HepG2 (cell line): ENCODE results near the gene SNRPD3. TPM values are rescaled to one million over a fixed set of nuclear protein-coding genes. Genes with fewer than 3 reads are reported as not detected.

ENCODE experiments used
- HDAC1 ChIP-seq: sonication (generic); formaldehyde crosslinking; IDR thresholded peaks from 2 replicates; pipeline ENCODE4 v1.5.1; 2020; ENCODE audit warnings: mild to moderate bottlenecking, missing genetic modification reagents
- JUND ChIP-seq: sonication (generic); formaldehyde crosslinking; IDR thresholded peaks from 2 replicates; pipeline ENCODE4 v1.8.0; 2022; ENCODE audit warnings: mild to moderate bottlenecking, missing genetic modification reagents
- KLF16 ChIP-seq, 2 experiments: sonication (generic) in 1 of 2; formaldehyde crosslinking in 1 of 2; IDR thresholded peaks; 2 replicates each; pipeline versions ENCODE4 v1.6.1 to v1.8.0; 2016 to 2023; ENCODE audit warnings: missing genetic modification reagents in 2 of 2, missing compliant biosample characterization in 1 of 2
- PITX1 ChIP-seq: sonication (generic); formaldehyde crosslinking; IDR thresholded peaks from 2 replicates; pipeline ENCODE4 v1.5.1; 2020; ENCODE audit warnings: mild to moderate bottlenecking, missing genetic modification reagents
- RARA ChIP-seq: IDR thresholded peaks from 2 replicates; pipeline ENCODE4 v1.6.1; 2016; ENCODE audit warnings: missing genetic modification reagents, missing compliant biosample characterization
- SOX13 ChIP-seq, 3 experiments: fragments of 450-650 bp in 1 of 3; sonication (generic) in 1 of 3; formaldehyde crosslinking in 1 of 3; IDR thresholded peaks in 2 of 3; conservative IDR thresholded peaks in 1 of 3; 2 replicates each; pipeline versions ENCODE4 v1.5.0 to v1.6.1; 2016 to 2020; ENCODE audit warnings: antibody characterized with exemption in 1 of 3, mild to moderate bottlenecking in 1 of 3, missing compliant biosample characterization in 1 of 3, missing genetic modification reagents in 1 of 3, moderate library complexity in 1 of 3
- SP2 ChIP-seq: sonication (generic); formaldehyde crosslinking; IDR thresholded peaks from 2 replicates; pipeline ENCODE4 v1.5.1; 2020; ENCODE audit warnings: mild to moderate bottlenecking, missing genetic modification reagents
- TFDP1 ChIP-seq: IDR thresholded peaks from 2 replicates; pipeline ENCODE4 v1.6.1; 2016; ENCODE audit warnings: missing compliant biosample characterization, missing genetic modification reagents, borderline replicate concordance
- USF2 ChIP-seq, 2 experiments: sonication (generic) in 1 of 2; formaldehyde crosslinking in 1 of 2; IDR thresholded peaks; 2 replicates each; pipeline versions ENCODE4 v1.5.1 to v1.6.1; 2011 to 2020; ENCODE audit warnings: borderline replicate concordance in 1 of 2, low read depth in 1 of 2, low read length in 1 of 2, mild to moderate bottlenecking in 1 of 2, missing genetic modification reagents in 1 of 2, moderate library complexity in 1 of 2
- ZC3H13 ChIP-seq: sonication (generic); formaldehyde crosslinking; IDR thresholded peaks from 2 replicates; pipeline ENCODE4 v1.8.1; 2023; ENCODE audit warnings: mild to moderate bottlenecking, missing genetic modification reagents, moderate library complexity
- ZNF281 ChIP-seq: sonication (generic); formaldehyde crosslinking; IDR thresholded peaks from 2 replicates; pipeline ENCODE4 v1.4.0; 2020; ENCODE audit warnings: missing genetic modification reagents, borderline replicate concordance
- ZNF510 ChIP-seq: sonication (generic); formaldehyde crosslinking; IDR thresholded peaks from 2 replicates; pipeline ENCODE4 v1.4.0; 2020; ENCODE audit warnings: low read depth, mild to moderate bottlenecking, missing genetic modification reagents
- ZNF558 ChIP-seq: sonication (generic); formaldehyde crosslinking; IDR thresholded peaks from 2 replicates; pipeline ENCODE4 v1.9.0; 2022; ENCODE audit warnings: mild to moderate bottlenecking, missing genetic modification reagents, borderline replicate concordance
- ZNF580 ChIP-seq: IDR thresholded peaks from 2 replicates; pipeline ENCODE4 v1.6.1; 2016; ENCODE audit warnings: low read depth, borderline replicate concordance
- ZNF614 ChIP-seq: IDR thresholded peaks from 2 replicates; pipeline ENCODE4 v1.6.1; 2018; ENCODE audit warnings: missing biosample characterization, missing genetic modification reagents, inconsistent platforms, borderline replicate concordance
- polyA plus RNA-seq, 8 experiments: library from polyadenylated mRNA; depleted of rRNA in 3 of 8; stranded (reverse) in 7 of 8; unstranded in 1 of 8; fragments of >200 nt; fragmentation: Illumina TruSeq in 4 of 8; extraction: Trizol in 4 of 8; gene quantifications; 2 replicates each; pipeline versions ENCODE4 v1.2.1 to v1.2.3, GENCODE V29; 2011 to 2016; ENCODE audit warnings: low read depth in 4 of 8, missing spikeins in 1 of 8, mixed read lengths in 1 of 8; ENCODE audit not compliant: insufficient read depth in 1 of 8
- total RNA-seq, 5 experiments: library from RNA; depleted of rRNA; stranded (reverse); fragments of >200 nt; fragmentation: Illumina TruSeq; extraction: Trizol; gene quantifications; 2 replicates each; pipeline ENCODE4 v1.2.3, GENCODE V29; 2016; ENCODE audit warnings: low read depth in 1 of 5

Gene SNRPD3
- total and polyA plus RNA-seq, 2 of the 13 experiments (the other 11 are each of a cell fraction or from before 2014, with no cell fraction given), result 110 to 209 TPM

DNA sequence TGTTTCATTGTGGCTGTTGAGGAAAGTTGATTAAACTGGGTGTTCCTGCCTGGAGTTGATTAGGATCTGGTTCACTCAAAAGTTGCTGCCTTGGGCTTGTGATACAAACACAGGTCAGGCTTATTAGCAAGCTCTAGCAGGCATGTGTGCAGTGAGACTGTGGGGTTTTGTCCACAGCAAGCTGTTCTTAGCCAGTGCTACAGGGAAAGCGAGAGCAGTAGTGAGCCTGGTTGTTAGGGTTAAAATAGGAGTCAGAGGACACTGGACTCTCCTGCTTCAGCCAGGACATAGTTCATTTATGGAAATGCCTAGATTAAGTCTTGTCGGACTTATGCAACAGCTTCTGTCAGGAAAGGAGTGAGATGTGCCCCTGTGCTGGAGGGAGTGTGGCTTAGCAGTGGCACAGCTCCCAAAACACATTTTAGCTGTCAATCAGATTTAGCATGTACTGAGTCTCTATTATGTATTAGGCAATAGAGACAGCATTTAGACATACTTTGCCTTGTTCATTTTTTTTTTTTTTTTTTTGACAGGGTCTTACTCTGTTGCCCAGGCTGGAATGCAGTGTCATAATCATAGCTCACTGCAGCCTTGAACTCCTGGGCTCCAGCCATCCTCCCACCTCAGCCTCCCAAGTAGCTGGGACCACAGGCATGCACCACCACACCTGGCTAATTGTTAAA lies 8.7 kb downstream of the SNRPD3 start (continued):
- TF ChIP-seq TFDP1 (no peak), ZNF281 (0 out of 2 replicates have a peak, but pooled peaks have one; percentile 20), ZNF558 (CRISPR knock-in tag) (no peak; the same call in 1 of the 2 replicates), HDAC1 (CRISPR knock-in tag) (peak; percentile 51; the same call in 1 of the 2 replicates), KLF16 (CRISPR knock-in tag; IDR thresholded peaks at IDR 0.05) (no peak), SP2 (CRISPR knock-in tag) (no peak), ZC3H13 (CRISPR knock-in tag) (peak; percentile 26; the same call in 1 of the 2 replicates), PITX1 (peak; percentile 39), USF2 (IDR thresholded peaks at IDR 0.05; ENCODE audit: low read depth, low read length) (no peak), USF2 (CRISPR knock-in tag; IDR thresholded peaks at IDR 0.05; ENCODE audit: borderline replicate concordance) (0 out of 2 replicates have a peak, but pooled peaks have one; percentile 17), ZNF614 (CRISPR knock-in tag) (peak; percentile 22; the same call in 1 of the 2 replicates), ZNF580 (CRISPR knock-in tag) (0 out of 2 replicates have a peak, but pooled peaks have one; percentile 24), JUND (CRISPR knock-in tag) (no peak), RARA (CRISPR knock-in tag) (peak; percentile 35; the same call in 1 of the 2 replicates), ZNF510 (no peak), SOX13 (IDR thresholded peaks at IDR 0.05) (no peak), SOX13 (CRISPR knock-in tag; conservative IDR thresholded peaks at IDR 0.05 in 1 of 2, IDR thresholded peaks at IDR 0.05 in 1 of 2) (peak in 1 of 2 experiments; percentile 30; a peak in 1 of 4 replicates)
